Peyer's patch (tissue), 4 donors: ENCODE results near the gene COL11A2. TPM values are rescaled to one million over a fixed set of nuclear protein-coding genes. Genes with fewer than 3 reads are reported as not detected.

ENCODE experiments used
- DNase-seq, 3 donors: peaks; one replicate each; pipeline ENCODE4 v3.0.0-alpha.2; 2017 to 2019
- H3K27ac ChIP-seq, 4 donors: fragments of 200-600 bp; sonication (generic); one replicate each; pipeline ENCODE4 v1.5.1; 2016 to 2019
- H3K27me3 ChIP-seq, 2 donors: fragments of 200-600 bp; sonication (generic); one replicate each; pipeline ENCODE4 v1.5.1; 2019
- H3K36me3 ChIP-seq, 3 donors: fragments of 200-600 bp; sonication (generic); one replicate each; pipeline ENCODE4 v1.5.1; 2016 to 2019
- H3K4me1 ChIP-seq, 4 donors: fragments of 200-600 bp; sonication (generic); one replicate each; pipeline ENCODE4 v1.5.1; 2016 to 2019
- H3K4me3 ChIP-seq, 4 donors: fragments of 200-600 bp; sonication (generic); 1 replicate in 3 of 4; 2 replicates in 1 of 4; pipeline ENCODE4 v1.5.1; 2016 to 2019; ENCODE audit warnings: mild to moderate bottlenecking in 1 of 4
- H3K9me3 ChIP-seq, 4 donors: fragments of 200-600 bp; sonication (generic); one replicate each; pipeline ENCODE4 v1.5.1; 2016 to 2019; ENCODE audit warnings: mild to moderate bottlenecking in 1 of 4
- CTCF ChIP-seq, 6 experiments: fragments of 450-650 bp in 4 of 6; fragments of 200-600 bp in 2 of 6; sonication (generic) in 1 of 6; IDR thresholded peaks; one replicate each; pipeline ENCODE4 v1.5.1; 2017 to 2019; ENCODE audit warnings: antibody characterized with exemption in 6 of 6, mild to moderate bottlenecking in 3 of 6, moderate library complexity in 1 of 6
- POLR2A ChIP-seq, 2 donors: fragments of 450-650 bp; IDR thresholded peaks; one replicate each; pipeline ENCODE4 v1.5.1; 2017; ENCODE audit warnings: antibody characterized with exemption in 2 of 2, mild to moderate bottlenecking in 2 of 2, moderate library complexity in 2 of 2
- total RNA-seq, 4 donors: library from RNA; depleted of rRNA; stranded (reverse); fragments of >200 nt; gene quantifications; one replicate each; pipeline ENCODE4 v1.1.0, GENCODE V29; 2016

The COL11A2 gene
- total RNA-seq, 4 donors from 2014 or later, result 0.18 to 2.5 (median 0.54) TPM; not detected in 1

GRCh38 chr6:33143113-33143770, 49.0 kb downstream of the COL11A2 start:
- no peaks in the 10 kb centered on the region for H3K27me3 ChIP-seq
- DNase-seq, result no peak
- no peak overlapping the region for H3K27ac ChIP-seq
- no peaks in the 10 kb centered on the region for H3K36me3 ChIP-seq
- H3K4me3 ChIP-seq, result no peak overlapping the region
- H3K9me3 ChIP-seq, result no peaks in the 10 kb centered on the region
- TF ChIP-seq CTCF (IDR thresholded peaks at IDR 0.05) (no peak), POLR2A (IDR thresholded peaks at IDR 0.05) (no peak)
- no peaks in the 10 kb centered on the region for H3K4me1 ChIP-seq

- Histone ChIP-seq H3K4me3 (no peak overlapping the region), H3K4me1 (no peaks in the 10 kb centered on the region), H3K36me3 (no peaks in the 10 kb centered on the region), H3K27me3 (no peaks in the 10 kb centered on the region), H3K27ac (no peak overlapping the region), H3K9me3 (no peaks in the 10 kb centered on the region)
- TF ChIP-seq POLR2A (IDR thresholded peaks at IDR 0.05) (no peak), CTCF (IDR thresholded peaks at IDR 0.05) (no peak)
- no peak for DNase-seq
Observed at GRCh38 chr6:33142501-33143070, 49.7 kb downstream of the COL11A2 start.

GRCh38 chr6:33140556-33140955, 51.7 kb downstream of the COL11A2 start:
- TF ChIP-seq POLR2A (IDR thresholded peaks at IDR 0.05) (no peak), CTCF (IDR thresholded peaks at IDR 0.05) (no peak)
- H3K36me3 ChIP-seq, result no peaks in the 10 kb centered on the region
- DNase-seq, result no peak
- H3K27ac ChIP-seq, result no peak overlapping the region
- H3K27me3 ChIP-seq, result no peaks in the 10 kb centered on the region
- H3K4me3 ChIP-seq, result no peak overlapping the region
- no peaks in the 10 kb centered on the region for H3K9me3 ChIP-seq
- H3K4me1 ChIP-seq, result no peaks in the 10 kb centered on the region

- no peaks in the 10 kb centered on the region for H3K27me3 ChIP-seq
- H3K4me1 ChIP-seq, result no peaks in the 10 kb centered on the region
- H3K4me3 ChIP-seq, result no peak overlapping the region
- no peaks in the 10 kb centered on the region for H3K9me3 ChIP-seq
- TF ChIP-seq POLR2A (IDR thresholded peaks at IDR 0.05) (no peak), CTCF (IDR thresholded peaks at IDR 0.05) (no peak)
- DNase-seq, result no peak
- H3K36me3 ChIP-seq, result no peaks in the 10 kb centered on the region
- no peak overlapping the region for H3K27ac ChIP-seq
Observed at GRCh38 chr6:33139596-33140206, 52.6 kb downstream of the COL11A2 start.

GRCh38 chr6:33136310-33136900, 55.9 kb downstream of the COL11A2 start:
- TF ChIP-seq CTCF (IDR thresholded peaks at IDR 0.05) (no peak), POLR2A (IDR thresholded peaks at IDR 0.05) (no peak)
- Histone ChIP-seq H3K27me3 (no peaks in the 10 kb centered on the region), H3K4me3 (no peak overlapping the region), H3K27ac (no peak overlapping the region), H3K9me3 (no peaks in the 10 kb centered on the region), H3K4me1 (no peaks in the 10 kb centered on the region), H3K36me3 (no peaks in the 10 kb centered on the region)
- DNase-seq, result no peak
